HepG2 (cell line): ENCODE data around the gene GNG7. TPM values are rescaled to one million over a fixed set of nuclear protein-coding genes. Genes with fewer than 3 reads are reported as not detected.

ENCODE experiments used
- FOXK1 ChIP-seq: sonication (generic); formaldehyde crosslinking; IDR thresholded peaks from 2 replicates; pipeline ENCODE4 v1.4.0; 2020; ENCODE audit warnings: low read depth, missing genetic modification reagents, borderline replicate concordance
- GATAD1 ChIP-seq: IDR thresholded peaks from 2 replicates; pipeline ENCODE4 v1.6.1; 2016; ENCODE audit warnings: missing genetic modification reagents, missing compliant biosample characterization
- HDAC1 ChIP-seq: sonication (generic); formaldehyde crosslinking; IDR thresholded peaks from 2 replicates; pipeline ENCODE4 v1.5.1; 2020; ENCODE audit warnings: mild to moderate bottlenecking, missing genetic modification reagents
- KDM3A ChIP-seq: IDR thresholded peaks from 2 replicates; pipeline ENCODE4 v1.6.1; 2018; ENCODE audit warnings: low read depth, missing compliant biosample characterization
- MXD4 ChIP-seq: IDR thresholded peaks from 2 replicates; pipeline ENCODE4 v1.6.1; 2016; ENCODE audit warnings: mild to moderate bottlenecking, missing biosample characterization, missing genetic modification reagents
- NRL ChIP-seq: sonication (generic); formaldehyde crosslinking; IDR thresholded peaks from 2 replicates; pipeline ENCODE4 v1.5.0; 2020; ENCODE audit warnings: missing genetic modification reagents, mild to moderate bottlenecking, moderate library complexity, borderline replicate concordance
- PRDM15 ChIP-seq: sonication (generic); formaldehyde crosslinking; IDR thresholded peaks from 2 replicates; pipeline ENCODE4 v1.4.0; 2020; ENCODE audit warnings: missing genetic modification reagents
- SKI ChIP-seq: fragments of 450-650 bp; IDR thresholded peaks from one replicate; pipeline ENCODE4 v1.6.1; 2018; ENCODE audit warnings: mild to moderate bottlenecking; ENCODE audit not compliant: partially characterized antibody
- STAT5B ChIP-seq: sonication (generic); formaldehyde crosslinking; IDR thresholded peaks from 2 replicates; pipeline ENCODE4 v1.4.0; 2020; ENCODE audit warnings: missing genetic modification reagents
- TEAD3 ChIP-seq: optimal IDR thresholded peaks from 2 replicates; pipeline ENCODE3; 2016; ENCODE audit warnings: borderline replicate concordance
- THAP11 ChIP-seq: IDR thresholded peaks from 2 replicates; pipeline ENCODE4 v1.6.1; 2016; ENCODE audit warnings: missing biosample characterization, missing genetic modification reagents
- ZBTB38 ChIP-seq: sonication (generic); formaldehyde crosslinking; IDR thresholded peaks from 2 replicates; pipeline ENCODE4 v1.5.1; 2020; ENCODE audit warnings: mild to moderate bottlenecking, missing genetic modification reagents
- ZBTB7A ChIP-seq: sonication (generic); formaldehyde crosslinking; IDR thresholded peaks from 2 replicates; pipeline ENCODE4 v1.8.0; 2022; ENCODE audit warnings: mild to moderate bottlenecking, missing genetic modification reagents
- ZNF160 ChIP-seq: sonication (generic); formaldehyde crosslinking; IDR thresholded peaks from 2 replicates; pipeline ENCODE4 v1.8.0; 2022; ENCODE audit warnings: mild to moderate bottlenecking, inconsistent platforms, missing genetic modification reagents
- ZNF24 ChIP-seq: fragments of 450-650 bp; IDR thresholded peaks from 2 replicates; pipeline ENCODE4 v1.6.1; 2017; ENCODE audit warnings: antibody characterized with exemption, mild to moderate bottlenecking
- ZNF446 ChIP-seq: sonication (generic); formaldehyde crosslinking; IDR thresholded peaks from 2 replicates; pipeline ENCODE4 v1.5.0; 2020; ENCODE audit warnings: mild to moderate bottlenecking, missing genetic modification reagents
- ZNF468 ChIP-seq: sonication (generic); formaldehyde crosslinking; IDR thresholded peaks from 2 replicates; pipeline ENCODE4 v1.8.0; 2022; ENCODE audit warnings: mild to moderate bottlenecking, moderate library complexity, missing genetic modification reagents
- ZNF546 ChIP-seq: sonication (generic); formaldehyde crosslinking; conservative IDR thresholded peaks from 2 replicates; pipeline ENCODE4 v1.8.1; 2023; ENCODE audit warnings: mild to moderate bottlenecking, missing genetic modification reagents
- ZNF552 ChIP-seq: sonication (generic); formaldehyde crosslinking; IDR thresholded peaks from 2 replicates; pipeline ENCODE4 v1.9.0; 2022; ENCODE audit warnings: missing genetic modification reagents, mild to moderate bottlenecking, borderline replicate concordance
- ZNF567 ChIP-seq: sonication (generic); formaldehyde crosslinking; IDR thresholded peaks from 2 replicates; pipeline ENCODE4 v1.8.1; 2023; ENCODE audit warnings: mild to moderate bottlenecking, missing genetic modification reagents, borderline replicate concordance
- ZNF672 ChIP-seq: sonication (generic); formaldehyde crosslinking; IDR thresholded peaks from 2 replicates; pipeline ENCODE4 v1.8.1; 2022; ENCODE audit warnings: missing genetic modification reagents
- ZNF788 ChIP-seq: sonication (generic); formaldehyde crosslinking; IDR thresholded peaks from 2 replicates; pipeline ENCODE4 v1.5.0; 2020; ENCODE audit warnings: mild to moderate bottlenecking, missing genetic modification reagents, borderline replicate concordance
- ZNF792 ChIP-seq: IDR thresholded peaks from 2 replicates; pipeline ENCODE4 v1.6.1; 2016
- polyA plus RNA-seq, 8 experiments: library from polyadenylated mRNA; depleted of rRNA in 3 of 8; stranded (reverse) in 7 of 8; unstranded in 1 of 8; fragments of >200 nt; fragmentation: Illumina TruSeq in 4 of 8; extraction: Trizol in 4 of 8; gene quantifications; 2 replicates each; pipeline versions ENCODE4 v1.2.1 to v1.2.3, GENCODE V29; 2011 to 2016; ENCODE audit warnings: low read depth in 4 of 8, missing spikeins in 1 of 8, mixed read lengths in 1 of 8; ENCODE audit not compliant: insufficient read depth in 1 of 8
- total RNA-seq, 5 experiments: library from RNA; depleted of rRNA; stranded (reverse); fragments of >200 nt; fragmentation: Illumina TruSeq; extraction: Trizol; gene quantifications; 2 replicates each; pipeline ENCODE4 v1.2.3, GENCODE V29; 2016; ENCODE audit warnings: low read depth in 1 of 5
- TF ChIP-seq, protein P1 (sequence below): sonication (generic); formaldehyde crosslinking; conservative IDR thresholded peaks from 2 replicates; pipeline ENCODE4 v1.8.0; 2022; ENCODE audit warnings: missing genetic modification reagents

GNG7 gene
- total and polyA plus RNA-seq, 2 of the 13 experiments (the other 11 are each of a cell fraction or from before 2014, with no cell fraction given), result 1.4 to 3.3 TPM

DNA sequence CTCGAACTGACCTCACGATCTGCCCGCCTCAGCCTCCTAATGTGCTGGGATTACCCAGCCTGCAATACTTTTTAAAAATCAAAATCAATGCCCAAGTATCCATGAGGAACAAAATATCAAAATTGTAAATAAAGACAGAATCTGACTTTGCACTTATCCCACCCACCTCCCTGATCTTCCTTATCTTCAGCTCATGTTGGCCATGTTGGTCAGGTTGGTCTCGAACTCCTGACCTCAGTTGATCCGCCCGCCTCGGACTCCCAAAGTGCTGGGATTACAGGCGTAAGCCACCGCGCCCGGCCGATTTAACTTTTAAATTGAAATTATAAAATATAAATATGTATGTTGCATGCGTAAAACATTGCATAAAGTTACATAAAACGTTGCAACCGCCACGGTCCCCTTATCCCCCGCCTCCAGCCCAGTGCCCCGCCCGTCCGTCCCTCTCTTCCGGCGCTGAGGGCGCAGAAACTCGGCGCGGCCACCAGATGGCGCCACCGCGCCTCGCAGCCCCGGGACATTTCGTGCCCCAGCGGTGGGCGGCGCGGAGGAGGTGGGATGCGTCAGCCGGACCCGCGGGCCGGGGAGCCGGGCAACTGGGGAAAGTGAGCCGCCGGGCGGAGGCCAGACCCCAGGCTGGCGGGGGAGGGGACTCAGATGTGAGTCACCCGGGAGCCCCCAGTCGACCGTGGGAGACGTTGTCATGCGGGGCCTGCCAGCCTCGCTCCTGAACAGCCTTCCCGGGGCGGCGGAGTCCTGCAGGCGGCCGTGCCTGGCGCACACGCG is 228.1 kb downstream of the GNG7 start (continued):
- TF ChIP-seq, protein P1, sequence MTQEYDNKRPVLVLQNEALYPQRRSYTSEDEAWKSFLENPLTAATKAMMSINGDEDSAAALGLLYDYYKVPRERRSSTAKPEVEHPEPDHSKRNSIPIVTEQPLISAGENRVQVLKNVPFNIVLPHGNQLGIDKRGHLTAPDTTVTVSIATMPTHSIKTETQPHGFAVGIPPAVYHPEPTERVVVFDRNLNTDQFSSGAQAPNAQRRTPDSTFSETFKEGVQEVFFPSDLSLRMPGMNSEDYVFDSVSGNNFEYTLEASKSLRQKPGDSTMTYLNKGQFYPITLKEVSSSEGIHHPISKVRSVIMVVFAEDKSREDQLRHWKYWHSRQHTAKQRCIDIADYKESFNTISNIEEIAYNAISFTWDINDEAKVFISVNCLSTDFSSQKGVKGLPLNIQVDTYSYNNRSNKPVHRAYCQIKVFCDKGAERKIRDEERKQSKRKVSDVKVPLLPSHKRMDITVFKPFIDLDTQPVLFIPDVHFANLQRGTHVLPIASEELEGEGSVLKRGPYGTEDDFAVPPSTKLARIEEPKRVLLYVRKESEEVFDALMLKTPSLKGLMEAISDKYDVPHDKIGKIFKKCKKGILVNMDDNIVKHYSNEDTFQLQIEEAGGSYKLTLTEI (CRISPR knock-in tag), result no peak
- peak; percentile 96 for TF ChIP-seq ZBTB7A (CRISPR knock-in tag)
- peak; percentile 93; the same call in 1 of the 2 replicates for TF ChIP-seq ZNF567
- peak; percentile 63; the same call in 1 of the 2 replicates for TF ChIP-seq ZBTB38 (CRISPR knock-in tag)
- no peak; the same call in 1 of the 2 replicates for TF ChIP-seq NRL
- TF ChIP-seq ZNF546, result 0 out of 2 replicates have a peak, but pooled peaks have one; percentile 20
- peak; percentile 92 for TF ChIP-seq SKI
- peak; percentile 63; the same call in 1 of the 2 replicates for TF ChIP-seq ZNF788 (CRISPR knock-in tag)
- peak; percentile 60; the same call in 1 of the 2 replicates for TF ChIP-seq ZNF792 (CRISPR knock-in tag)
- TF ChIP-seq ZNF672 (CRISPR knock-in tag), result no peak
- peak; percentile 76 for TF ChIP-seq THAP11 (CRISPR knock-in tag)
- peak; percentile 7; the same call in 1 of the 2 replicates for TF ChIP-seq ZNF552
- TF ChIP-seq GATAD1 (CRISPR knock-in tag), result peak; percentile 78
- TF ChIP-seq ZNF468 (CRISPR knock-in tag), result no peak
- TF ChIP-seq ZNF446 (CRISPR knock-in tag), result no peak
- peak; percentile 70; the same call in 1 of the 2 replicates for TF ChIP-seq FOXK1
- peak; percentile 76 for TF ChIP-seq TEAD3 (CRISPR knock-in tag)
- no peak for TF ChIP-seq ZNF160
- peak; percentile 32; the same call in 1 of the 2 replicates for TF ChIP-seq PRDM15
- TF ChIP-seq ZNF24, result 0 out of 2 replicates have a peak, but pooled peaks have one; percentile 27
- peak; percentile 96 for TF ChIP-seq KDM3A (CRISPR knock-in tag)
- TF ChIP-seq STAT5B (CRISPR knock-in tag), result no peak
- peak; percentile 76 for TF ChIP-seq HDAC1 (CRISPR knock-in tag)
- TF ChIP-seq MXD4, result peak; percentile 62; the same call in 1 of the 2 replicates
